ENCODE measurements around the gene DLX1.
"Not testable (repeated sequence)": the region's sequence is repeated elsewhere in the genome, so short reads cannot be mapped to it uniquely, and the experiment has no call there.

DLX1 gene

DNA sequence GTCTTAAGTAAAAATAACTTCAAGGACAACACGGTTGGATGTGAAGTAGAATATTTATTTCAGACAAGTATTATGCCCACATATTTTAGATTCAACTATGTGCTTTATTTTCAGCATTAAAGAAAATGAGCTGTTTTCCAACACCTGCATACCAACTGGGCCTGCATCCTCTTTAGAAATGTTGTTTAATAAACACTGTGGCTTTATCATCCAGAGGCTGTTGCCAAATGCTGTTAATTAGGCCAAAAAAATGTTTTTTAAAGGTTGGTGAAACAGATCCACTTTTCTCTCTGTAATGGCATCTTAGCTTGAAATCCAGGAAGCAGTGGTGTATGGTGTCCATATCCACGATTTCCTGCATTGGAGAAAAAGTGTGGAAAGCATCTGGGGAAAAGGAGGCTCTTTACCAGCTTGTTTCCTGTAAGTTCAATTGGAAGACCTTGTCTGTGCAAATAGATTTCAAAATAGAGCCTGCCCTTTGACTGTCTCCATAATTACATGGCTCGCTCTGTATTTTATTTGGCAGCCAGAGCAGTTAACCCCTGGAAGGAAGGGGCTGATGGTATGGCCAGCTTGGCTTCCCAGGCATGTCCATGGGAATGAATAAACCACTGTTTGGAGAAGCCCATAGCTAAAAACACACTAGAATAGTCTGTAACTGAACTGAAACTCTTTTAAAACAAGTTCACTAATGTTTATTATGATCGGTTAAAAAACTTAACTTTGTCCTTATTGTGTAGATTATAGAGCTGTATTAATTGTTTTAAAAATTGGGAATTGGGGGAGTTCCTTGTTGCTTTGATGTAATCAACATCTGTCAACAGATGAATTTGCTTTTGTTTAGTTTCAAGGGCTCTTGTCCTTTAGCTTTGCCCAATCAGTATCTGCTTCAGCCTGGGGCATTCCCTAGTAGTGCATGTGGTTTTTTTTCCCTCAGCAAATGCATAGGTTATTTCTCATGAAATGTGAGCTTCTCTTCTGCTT lies 33.0 kb upstream of the DLX1 start:
- TF ChIP-seq, protein P1, sequence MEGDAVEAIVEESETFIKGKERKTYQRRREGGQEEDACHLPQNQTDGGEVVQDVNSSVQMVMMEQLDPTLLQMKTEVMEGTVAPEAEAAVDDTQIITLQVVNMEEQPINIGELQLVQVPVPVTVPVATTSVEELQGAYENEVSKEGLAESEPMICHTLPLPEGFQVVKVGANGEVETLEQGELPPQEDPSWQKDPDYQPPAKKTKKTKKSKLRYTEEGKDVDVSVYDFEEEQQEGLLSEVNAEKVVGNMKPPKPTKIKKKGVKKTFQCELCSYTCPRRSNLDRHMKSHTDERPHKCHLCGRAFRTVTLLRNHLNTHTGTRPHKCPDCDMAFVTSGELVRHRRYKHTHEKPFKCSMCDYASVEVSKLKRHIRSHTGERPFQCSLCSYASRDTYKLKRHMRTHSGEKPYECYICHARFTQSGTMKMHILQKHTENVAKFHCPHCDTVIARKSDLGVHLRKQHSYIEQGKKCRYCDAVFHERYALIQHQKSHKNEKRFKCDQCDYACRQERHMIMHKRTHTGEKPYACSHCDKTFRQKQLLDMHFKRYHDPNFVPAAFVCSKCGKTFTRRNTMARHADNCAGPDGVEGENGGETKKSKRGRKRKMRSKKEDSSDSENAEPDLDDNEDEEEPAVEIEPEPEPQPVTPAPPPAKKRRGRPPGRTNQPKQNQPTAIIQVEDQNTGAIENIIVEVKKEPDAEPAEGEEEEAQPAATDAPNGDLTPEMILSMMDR (IDR thresholded peaks at IDR 0.05; ENCODE audit: low read depth, low read length), result no peak
- no peak for DNase-seq (ENCODE audit: extremely low read depth, low read depth)

DNA sequence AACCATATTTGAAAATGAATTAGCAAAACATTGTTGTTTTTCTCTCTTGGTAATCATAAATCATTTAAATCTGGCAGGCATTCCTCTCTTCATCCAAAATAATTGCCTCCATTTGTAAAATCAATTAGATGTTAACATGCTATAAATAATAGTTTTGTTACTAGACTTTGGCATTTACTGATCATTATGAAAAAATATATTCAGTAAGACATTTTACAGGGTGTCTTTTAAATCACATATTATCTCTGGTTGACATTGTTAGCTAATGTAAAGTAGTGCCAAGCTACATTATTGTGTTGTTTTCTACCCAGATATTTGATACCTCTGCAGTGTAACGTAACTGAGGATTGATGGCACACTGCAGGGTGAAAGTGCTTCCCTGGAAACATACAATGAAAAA lies 31.8 kb upstream of the DLX1 start:
- TF ChIP-seq, protein P1 (IDR thresholded peaks at IDR 0.05; ENCODE audit: low read depth, low read length), result no peak
- DNase-seq (ENCODE audit: extremely low read depth, low read depth), result no peak

DNA sequence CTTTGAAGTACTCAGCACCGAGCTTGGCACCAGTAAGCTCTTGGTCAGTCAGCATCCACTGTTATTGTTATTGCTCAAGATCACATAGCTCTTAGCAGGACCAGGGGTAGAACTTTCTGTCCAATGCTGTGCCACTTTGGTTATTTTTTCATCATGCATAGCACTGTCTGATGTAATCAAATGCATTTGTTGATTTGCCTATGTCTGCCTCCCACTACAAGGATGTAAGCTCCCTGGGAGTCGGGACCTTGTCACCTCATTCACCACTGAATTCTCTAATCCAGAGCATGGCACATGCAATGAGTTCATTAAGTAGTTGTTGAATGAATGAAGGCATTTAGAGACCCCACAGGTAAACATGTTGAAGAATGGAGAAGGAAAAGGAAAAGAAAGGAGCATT lies 29.0 kb upstream of the DLX1 start:
- TF ChIP-seq, protein P1 (IDR thresholded peaks at IDR 0.05; ENCODE audit: low read depth, low read length), result no peak
- DNase-seq (ENCODE audit: extremely low read depth, low read depth), result no peak

DNA sequence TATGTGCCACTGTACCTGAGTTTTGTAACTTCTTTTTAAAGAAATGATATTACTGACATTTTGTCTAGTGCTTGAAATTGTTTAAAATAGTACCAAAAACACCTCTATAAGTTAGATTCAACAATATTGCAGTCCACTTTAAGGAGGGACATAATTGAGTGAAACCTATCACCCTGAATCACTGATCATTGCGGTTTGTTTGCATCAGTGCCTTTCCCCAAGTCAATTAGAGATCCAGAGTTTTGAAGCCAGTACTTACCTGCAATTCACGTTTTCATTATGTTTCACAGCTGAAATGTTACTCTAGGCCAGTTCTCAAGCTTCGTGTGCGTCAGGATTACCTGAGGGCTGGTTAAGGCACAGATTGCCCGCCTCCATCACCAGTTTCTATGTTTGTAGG lies 26.6 kb upstream of the DLX1 start:
- TF ChIP-seq, protein P1 (IDR thresholded peaks at IDR 0.05; ENCODE audit: low read depth, low read length), result no peak
- no peak for DNase-seq (ENCODE audit: extremely low read depth, low read depth)

DNA sequence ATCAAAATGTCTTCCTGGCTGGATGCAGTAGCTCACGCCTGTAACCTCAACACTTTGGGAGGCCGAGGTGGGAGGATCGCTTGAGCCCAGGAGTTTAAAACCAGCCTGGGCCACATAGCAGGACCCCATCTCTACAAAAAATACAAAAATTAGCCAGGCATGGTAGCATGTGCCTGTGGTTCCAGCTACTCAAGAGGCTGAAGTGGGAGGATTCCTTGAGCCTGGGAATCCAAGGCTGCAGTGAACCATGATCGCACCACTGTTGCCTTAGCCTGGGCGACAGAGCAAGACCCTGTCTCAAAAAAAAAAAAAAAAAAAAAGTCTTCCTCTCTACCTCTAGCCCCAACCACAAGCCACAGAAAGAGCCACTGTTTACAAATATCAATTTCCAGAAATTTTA lies 25.2 kb upstream of the DLX1 start:
- DNase-seq (ENCODE audit: extremely low read depth, low read depth), result not testable (repeated sequence)

DNA sequence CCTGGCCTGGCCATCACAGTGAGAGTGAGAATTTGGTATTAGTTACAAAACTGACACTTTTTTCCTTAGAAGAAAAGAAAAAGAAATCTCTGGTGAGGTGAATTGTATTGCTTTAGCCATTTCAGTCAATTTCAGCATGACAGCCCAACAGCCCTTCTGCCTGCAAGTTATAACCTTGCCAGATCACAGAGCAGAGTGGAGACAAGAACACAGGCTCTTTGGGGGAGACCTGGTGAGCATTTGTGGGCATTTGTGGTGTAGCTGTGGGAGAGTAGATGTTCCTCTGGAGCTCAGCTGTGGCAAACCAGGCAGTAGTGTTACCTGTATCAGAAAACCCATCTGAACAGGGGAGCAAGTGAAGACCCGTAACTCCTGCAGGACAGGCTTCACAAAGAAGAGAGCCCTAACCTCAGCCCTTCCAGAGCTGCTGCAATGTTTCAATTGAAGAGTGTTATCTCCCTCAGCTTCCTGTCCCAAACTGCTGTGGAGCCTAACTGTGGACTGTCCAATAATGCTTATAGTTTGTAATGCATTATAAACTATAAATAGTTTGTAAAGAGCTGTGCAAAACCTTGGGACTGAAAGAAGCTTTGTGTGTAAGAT lies 22.8 kb upstream of the DLX1 start:
- TF ChIP-seq, protein P1 (IDR thresholded peaks at IDR 0.05; ENCODE audit: low read depth, low read length), result no peak
- no peak for DNase-seq (ENCODE audit: extremely low read depth, low read depth)

DNA sequence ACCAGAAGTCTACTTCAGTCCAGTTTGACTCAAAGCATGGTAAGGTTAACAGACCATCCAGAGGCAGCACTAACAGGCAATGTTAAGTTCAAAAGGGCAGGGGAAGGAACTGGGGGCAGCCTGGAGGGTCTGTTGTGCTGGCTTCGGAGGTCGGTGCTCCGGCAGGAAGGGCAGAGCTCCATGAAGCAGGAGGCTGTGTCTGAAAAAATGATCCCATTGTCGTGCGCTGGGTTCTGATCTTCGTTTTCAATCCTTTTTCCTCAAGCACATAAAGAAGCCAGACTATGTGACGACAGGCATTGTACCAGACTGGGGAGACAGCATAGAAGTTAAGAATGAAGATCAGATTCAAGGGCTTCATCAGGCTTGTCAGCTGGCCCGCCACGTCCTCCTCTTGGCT lies 21.9 kb upstream of the DLX1 start:
- no peak for DNase-seq (ENCODE audit: extremely low read depth, low read depth)
- TF ChIP-seq, protein P1 (IDR thresholded peaks at IDR 0.05; ENCODE audit: low read depth, low read length), result no peak

Data from AG09319 (cell line).